ENCODE data around the gene HIP1.
"Not testable (repeated sequence)": the region's sequence is repeated elsewhere in the genome, so short reads cannot be mapped to it uniquely, and the experiment has no call there.

HIP1 gene

DNA sequence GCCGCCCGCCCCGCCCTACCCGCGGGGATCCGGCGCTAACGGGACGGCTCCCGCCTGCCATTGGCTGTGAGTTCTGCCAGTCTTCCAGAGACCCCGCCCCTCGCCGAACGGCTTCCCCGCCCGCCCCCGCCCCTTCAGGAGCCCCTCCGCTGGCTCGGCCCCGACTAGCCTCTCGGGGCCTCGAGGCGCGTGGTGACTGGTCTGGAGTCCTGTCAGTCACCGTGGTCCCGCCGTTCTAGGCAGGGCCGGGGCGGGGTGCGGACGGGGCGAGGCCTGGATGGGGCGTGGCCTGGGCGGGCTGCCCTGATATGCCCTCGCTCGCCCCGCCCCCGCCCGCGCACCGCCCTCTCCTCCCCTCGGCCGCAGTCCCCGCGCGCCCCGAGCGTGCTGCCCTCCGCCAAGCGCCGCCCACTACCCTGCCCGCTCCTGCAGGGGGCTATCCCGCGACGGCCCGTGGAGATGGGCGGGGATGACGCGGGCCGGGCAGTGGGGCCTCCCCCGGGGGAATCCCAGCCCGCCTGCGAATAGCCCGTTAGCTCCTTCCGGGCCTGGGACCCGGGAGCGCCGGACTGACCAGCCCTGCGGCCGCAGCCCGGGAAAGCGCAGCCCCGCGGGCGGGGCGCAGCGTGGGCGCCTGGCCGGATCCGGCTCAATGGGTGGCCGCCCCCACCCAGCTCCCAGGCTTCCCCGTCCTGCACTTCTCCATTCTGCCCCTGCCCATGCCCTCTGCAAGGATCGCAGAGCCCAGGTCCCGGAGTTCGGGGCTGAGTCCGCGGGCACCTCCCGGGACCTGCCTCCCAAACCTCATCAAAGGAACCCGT, 444 bp upstream of the HIP1 start:
- no peak for FAIRE-seq

DNA sequence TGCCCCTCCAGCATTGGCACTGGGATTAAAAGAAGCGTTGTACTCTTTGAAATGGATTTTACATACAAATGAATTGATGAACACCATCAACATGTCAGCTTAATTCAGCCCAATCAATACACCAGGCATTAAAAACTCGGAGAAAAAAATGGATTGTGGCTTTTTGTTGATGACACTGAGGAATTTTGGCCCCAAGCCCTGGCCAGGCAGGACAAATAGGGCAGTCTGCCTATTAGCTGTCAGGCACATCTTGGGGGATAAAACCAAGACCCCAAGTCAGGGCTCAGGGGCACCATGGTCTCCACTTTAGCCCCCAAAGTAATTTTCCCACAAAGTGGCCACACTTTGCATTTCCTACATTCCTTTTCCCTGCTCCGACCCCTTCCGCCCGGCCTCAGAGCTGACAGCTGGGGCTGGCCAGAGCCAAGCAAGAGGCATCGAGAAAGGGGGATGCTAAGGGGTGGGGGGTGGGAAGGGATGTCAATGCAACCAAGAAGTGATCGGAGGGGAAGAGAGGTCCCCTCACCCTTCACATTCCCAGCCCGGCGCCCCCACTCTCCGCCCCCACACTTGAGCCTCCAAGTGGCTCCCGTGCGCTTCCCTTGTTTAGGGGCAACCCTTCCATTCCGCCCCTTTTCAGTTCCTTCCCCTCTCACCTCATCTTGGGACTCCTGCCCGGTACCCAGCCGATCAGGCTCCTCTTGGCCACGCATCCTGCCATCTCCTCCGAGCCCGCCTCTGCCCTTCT, 711 bp downstream of the HIP1 start:
- FAIRE-seq: no peak

GRCh38 chr7:75735581-75736350, 3.0 kb downstream of the HIP1 start:
- no peak for FAIRE-seq

DNA sequence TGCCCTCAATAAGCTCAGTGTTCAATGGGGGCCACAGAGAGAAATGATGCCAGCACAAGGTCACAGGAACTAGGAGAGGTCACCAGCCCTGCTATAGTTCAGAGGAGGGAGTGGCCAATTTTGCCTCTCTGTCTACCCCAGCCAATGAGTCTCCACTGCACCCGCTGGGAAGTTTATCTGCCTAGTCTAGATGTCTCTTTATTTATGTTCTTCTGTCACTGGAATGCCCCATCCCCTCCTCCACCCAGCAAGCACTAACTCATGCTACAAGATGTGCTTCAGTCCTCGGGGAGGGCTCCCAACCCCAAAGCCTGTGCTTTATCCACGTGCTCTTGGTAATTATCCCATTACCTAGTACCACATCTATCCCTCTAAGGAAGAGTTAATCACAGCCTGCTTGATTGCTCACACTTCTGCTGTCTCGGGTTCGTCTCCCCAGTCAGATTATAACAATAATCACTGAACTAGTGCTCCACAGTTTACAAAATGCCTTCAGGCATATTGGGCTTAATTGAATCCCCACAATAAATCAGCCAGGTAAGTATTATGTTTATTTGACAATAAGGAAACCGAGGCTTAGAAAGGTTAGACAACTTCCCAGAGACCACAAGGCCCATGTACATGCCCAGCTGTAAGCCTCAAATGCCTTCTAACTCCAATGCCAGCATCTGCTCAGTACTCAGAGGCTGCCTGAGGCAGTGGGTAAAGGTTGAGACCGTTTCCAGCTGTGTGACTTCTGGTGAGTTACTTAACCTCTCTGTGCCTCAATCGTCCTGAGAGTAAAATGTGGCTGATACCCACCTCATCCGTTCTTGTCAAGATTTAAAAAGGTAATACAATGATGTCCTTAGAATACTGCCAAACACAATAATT, 3.9 kb downstream of the HIP1 start:
- no peak for FAIRE-seq

DNA sequence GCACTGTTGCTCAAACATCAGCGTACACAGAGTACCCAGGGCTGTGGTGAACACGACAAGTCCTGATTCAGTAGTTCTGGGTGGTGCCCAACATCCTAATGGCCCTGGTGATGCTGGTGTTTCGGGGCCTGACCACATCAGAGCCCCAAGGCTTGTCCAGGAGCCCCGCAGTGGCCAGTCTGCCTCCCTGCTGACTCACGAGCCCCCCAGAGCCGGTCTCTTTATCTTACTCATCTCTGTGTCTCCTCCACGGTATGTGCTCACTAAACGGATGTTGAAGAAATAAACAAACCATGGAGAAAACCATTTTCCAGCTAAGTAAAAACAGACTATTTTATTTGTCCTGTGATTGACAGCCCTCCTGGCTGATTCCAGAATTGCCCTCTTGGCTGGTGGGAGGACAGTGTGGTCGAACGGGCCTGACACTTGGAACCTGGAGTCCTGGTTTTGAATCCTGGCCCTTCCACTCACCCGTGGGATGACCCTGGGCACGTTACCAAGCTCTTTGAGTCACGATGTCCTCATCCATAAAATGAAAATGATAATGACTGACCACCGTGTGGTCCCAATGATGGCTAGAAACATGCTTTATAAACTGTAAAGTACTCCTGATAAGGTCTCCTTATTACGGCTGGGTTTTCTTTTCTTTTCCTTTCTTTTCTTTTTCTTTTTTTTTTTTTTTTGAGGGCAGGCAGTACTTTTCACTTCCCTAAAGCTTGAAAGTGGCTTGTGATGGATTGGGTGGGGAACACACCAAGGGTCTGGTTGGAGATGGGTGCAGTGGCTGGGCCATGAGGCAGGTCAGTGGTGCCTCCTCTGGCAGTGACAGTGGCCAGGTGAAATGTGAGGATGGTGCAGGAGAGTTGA, 5.7 kb downstream of the HIP1 start:
- FAIRE-seq: no peak

DNA sequence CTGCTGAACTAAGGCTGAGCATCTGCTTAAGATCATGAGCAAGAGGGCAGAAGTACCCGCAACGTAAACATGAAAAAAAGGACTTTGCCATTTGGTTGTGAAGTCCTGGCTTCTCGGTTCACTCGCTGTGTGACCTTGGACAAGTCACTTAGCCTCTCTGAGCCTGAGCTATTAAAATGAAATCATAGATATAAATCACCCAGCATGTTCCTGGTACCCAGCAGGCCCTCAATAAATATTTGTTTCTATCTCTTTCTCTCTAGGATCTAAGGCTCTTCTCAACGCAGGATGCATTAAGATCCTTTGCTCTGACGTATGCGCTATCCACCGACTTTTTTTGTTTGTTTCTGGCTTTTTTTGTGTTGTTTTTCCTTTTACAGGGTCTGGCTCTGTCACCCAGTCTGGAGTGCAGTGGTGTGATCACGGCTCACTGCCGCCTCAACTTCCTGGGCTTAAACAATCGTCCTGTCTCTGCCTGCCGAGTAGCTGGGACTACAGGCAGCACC, 6.7 kb downstream of the HIP1 start:
- no peak for FAIRE-seq

GRCh38 chr7:75729851-75730274, 8.9 kb downstream of the HIP1 start:
- FAIRE-seq: no peak

- FAIRE-seq: no peak
Observed at GRCh38 chr7:75727881-75728593, 10.7 kb downstream of the HIP1 start.

- FAIRE-seq: not testable (repeated sequence)
Observed at GRCh38 chr7:75727351-75727750, 11.4 kb downstream of the HIP1 start.

DNA sequence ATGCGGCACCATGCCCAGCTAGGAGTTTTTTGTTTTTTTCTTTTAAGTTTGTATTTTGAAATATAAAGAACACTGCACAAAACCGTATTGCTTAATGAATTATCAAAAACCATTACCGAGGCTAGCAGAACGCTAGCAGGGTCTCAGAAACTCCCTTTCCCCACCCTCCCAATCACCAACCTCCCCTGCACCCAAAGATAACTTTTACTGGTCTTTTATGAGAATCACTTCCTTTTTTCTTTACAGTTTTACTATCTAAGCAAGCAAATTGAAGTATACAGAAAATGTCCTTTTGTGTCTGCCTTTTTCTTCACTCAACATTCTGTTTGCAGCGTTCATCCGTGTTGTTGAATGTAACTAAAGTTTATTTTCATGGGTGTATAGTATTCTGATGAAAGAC, 13.4 kb downstream of the HIP1 start:
- no peak for FAIRE-seq

- FAIRE-seq: no peak
Observed at GRCh38 chr7:75723444-75723843, 15.3 kb downstream of the HIP1 start.

- FAIRE-seq: no peak
Observed at GRCh38 chr7:75722373-75722772, 16.4 kb downstream of the HIP1 start.

GRCh38 chr7:75721922-75722321, 16.8 kb downstream of the HIP1 start:
- not testable (repeated sequence) for FAIRE-seq

DNA sequence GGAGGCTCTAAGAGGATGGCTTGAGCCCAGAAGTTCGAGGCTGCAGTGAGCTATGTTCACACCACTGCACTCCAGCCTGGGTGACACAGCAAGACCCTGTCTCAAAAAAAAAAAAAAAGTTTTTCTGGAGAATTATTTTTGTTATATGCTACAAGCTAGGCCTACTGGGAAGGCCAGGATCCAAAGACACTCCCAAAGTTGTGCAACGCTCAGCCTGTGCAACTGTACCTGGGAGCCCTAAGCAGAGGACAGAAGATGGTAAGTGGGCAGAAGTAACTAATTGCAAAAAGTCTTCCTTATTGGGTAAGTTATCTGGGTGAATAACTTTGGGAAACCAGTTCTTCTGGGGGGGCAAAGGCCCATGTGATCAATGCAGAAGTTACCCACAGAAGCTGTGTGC, 17.3 kb downstream of the HIP1 start:
- FAIRE-seq: no peak

DNA sequence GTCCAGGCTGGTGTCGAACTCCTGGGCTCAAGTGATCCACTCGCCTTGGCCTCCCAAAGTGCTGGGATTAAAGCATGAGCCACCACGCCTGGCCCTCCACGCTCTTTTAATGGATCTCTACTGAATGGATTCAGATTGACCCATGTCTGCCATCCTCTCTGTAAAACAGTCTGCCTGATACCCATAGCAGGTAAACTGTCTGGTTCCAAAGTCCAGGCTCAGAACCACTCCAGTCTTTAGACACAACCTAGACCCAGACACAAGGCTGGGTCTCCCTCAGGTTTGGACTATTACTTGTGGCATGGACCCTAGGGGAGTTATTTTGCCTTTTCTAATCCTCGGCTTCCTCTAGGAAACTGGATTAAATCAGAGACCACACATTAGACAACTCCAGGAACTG, 19.1 kb downstream of the HIP1 start:
- FAIRE-seq: no peak

- FAIRE-seq: no peak
Observed at GRCh38 chr7:75718390-75719031, 20.2 kb downstream of the HIP1 start.

DNA sequence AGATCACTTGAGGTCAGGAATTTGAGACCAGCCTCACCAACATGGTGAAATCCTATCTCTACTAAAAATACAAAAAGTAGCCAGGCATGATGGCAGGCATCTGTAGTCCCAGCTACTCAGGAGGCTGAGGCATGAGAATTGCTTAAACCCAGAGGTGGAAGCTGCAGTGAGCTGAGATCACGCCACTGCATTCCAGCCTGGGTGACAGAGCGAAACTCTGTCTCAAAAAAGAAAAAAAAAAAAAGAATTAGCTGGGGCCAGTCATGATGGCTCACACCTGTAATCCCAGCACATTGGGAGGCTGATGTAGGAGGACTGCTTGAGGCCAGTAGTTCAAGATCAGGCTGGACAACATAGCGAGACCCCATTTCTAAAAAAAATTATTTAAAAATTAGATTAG, 21.0 kb downstream of the HIP1 start:
- FAIRE-seq: not testable (repeated sequence)

GRCh38 chr7:75716992-75717626, 21.6 kb downstream of the HIP1 start:
- no peak for FAIRE-seq

DNA sequence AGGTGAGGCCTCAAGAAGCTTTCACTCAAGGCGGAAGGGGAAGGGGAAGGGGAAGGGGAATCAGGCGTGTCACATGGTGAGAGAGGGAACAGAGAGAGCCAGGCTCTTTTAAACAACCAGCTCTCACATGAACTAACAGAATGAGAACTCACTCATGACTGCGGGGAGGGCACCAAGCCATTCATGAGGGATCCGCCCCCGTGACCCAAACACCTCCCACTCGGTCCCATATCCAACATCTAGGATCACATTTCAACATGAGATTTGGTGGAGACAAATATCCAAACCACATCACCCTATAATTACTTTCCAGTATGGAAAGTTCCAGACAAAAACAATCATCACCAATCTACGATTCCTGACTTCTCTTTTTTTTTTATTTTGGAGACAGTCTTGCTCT, 22.9 kb downstream of the HIP1 start:
- no peak for FAIRE-seq

All from G401.6 (cell line).